ENCODE results near the gene GNAO1. TPM values are rescaled to one million over a fixed set of nuclear protein-coding genes. Genes with fewer than 3 reads are reported as not detected.

GNAO1 gene
- total RNA-seq, 1 donor from 2014 or later: 1.9 TPM

GRCh38 chr16:56207421-56207820, 16.1 kb downstream of the GNAO1 start:
- H3K79me2 ChIP-seq (ENCODE audit: low read depth): no peaks in the 10 kb centered on the region
- H3K9me3 ChIP-seq (ENCODE audit: low read depth): no peaks in the 10 kb centered on the region
- H3K9ac ChIP-seq: no peak overlapping the region
- no peak overlapping the region for H3K4me3 ChIP-seq
- no peak overlapping the region for H3K4me2 ChIP-seq
- H3K27me3 ChIP-seq: no peaks in the 10 kb centered on the region
- TF ChIP-seq EZH2 (IDR thresholded peaks at IDR 0.05) (no peak), CTCF (IDR thresholded peaks at IDR 0.05) (no peak)
- no peak overlapping the region for H2AFZ ChIP-seq (replicated peaks)
- peaks cover 14% of the 10 kb centered on the region for H3K4me1 Mint-ChIP-seq
- H3F3A ChIP-seq (ENCODE audit: low read depth): no peaks in the 10 kb centered on the region
- H3K27ac Mint-ChIP-seq: no peak overlapping the region
- no peaks in the 10 kb centered on the region for H3K9me3 Mint-ChIP-seq
- no peak for DNase-seq (ENCODE audit: low spot score)
- H3K4me1 ChIP-seq: no peaks in the 10 kb centered on the region
- H3K36me3 ChIP-seq: no peaks in the 10 kb centered on the region
- H3K27ac ChIP-seq: no peak overlapping the region
- H3K4me3 Mint-ChIP-seq: no peak overlapping the region
- no peaks in the 10 kb centered on the region for H4K20me1 ChIP-seq (ENCODE audit: low read depth)
- peaks cover 2% of the 10 kb centered on the region for H3K36me3 Mint-ChIP-seq
- peaks cover 5% of the 10 kb centered on the region for H3K27me3 Mint-ChIP-seq (ENCODE audit: insufficient read depth, low read depth)

GRCh38 chr16:56211435-56211981, 20.2 kb downstream of the GNAO1 start:
- H3K4me3 Mint-ChIP-seq: no peak overlapping the region
- Histone ChIP-seq H3K9me3 (ENCODE audit: low read depth) (no peaks in the 10 kb centered on the region), H4K20me1 (ENCODE audit: low read depth) (no peaks in the 10 kb centered on the region), H3K4me2 (no peak overlapping the region), H3K27ac (no peak overlapping the region), H3K79me2 (ENCODE audit: low read depth) (no peaks in the 10 kb centered on the region), H3K36me3 (no peaks in the 10 kb centered on the region), H3F3A (ENCODE audit: low read depth) (no peaks in the 10 kb centered on the region), H3K4me3 (no peak overlapping the region), H3K9ac (no peak overlapping the region), H2AFZ (replicated peaks) (no peak overlapping the region), H3K4me1 (no peaks in the 10 kb centered on the region), H3K27me3 (no peaks in the 10 kb centered on the region)
- H3K9me3 Mint-ChIP-seq: no peaks in the 10 kb centered on the region
- H3K36me3 Mint-ChIP-seq: peaks cover 2% of the 10 kb centered on the region
- peak overlapping the region; percentile 16 for H3K27ac Mint-ChIP-seq
- no peak for DNase-seq (ENCODE audit: low spot score)
- peaks cover 16% of the 10 kb centered on the region for H3K4me1 Mint-ChIP-seq
- no peak for TF ChIP-seq CTCF (IDR thresholded peaks at IDR 0.05)
- peaks cover 7% of the 10 kb centered on the region for H3K27me3 Mint-ChIP-seq (ENCODE audit: insufficient read depth, low read depth)

GRCh38 chr16:56212144-56212543, 20.9 kb downstream of the GNAO1 start:
- H3K36me3 Mint-ChIP-seq: peaks cover 2% of the 10 kb centered on the region
- Histone ChIP-seq H3K9ac (no peak overlapping the region), H3K36me3 (no peaks in the 10 kb centered on the region), H3K27me3 (no peaks in the 10 kb centered on the region), H3F3A (ENCODE audit: low read depth) (no peaks in the 10 kb centered on the region), H3K4me2 (no peak overlapping the region), H3K27ac (no peak overlapping the region), H3K4me1 (no peaks in the 10 kb centered on the region), H2AFZ (replicated peaks) (no peak overlapping the region), H3K4me3 (no peak overlapping the region), H4K20me1 (ENCODE audit: low read depth) (no peaks in the 10 kb centered on the region), H3K79me2 (ENCODE audit: low read depth) (no peaks in the 10 kb centered on the region), H3K9me3 (ENCODE audit: low read depth) (no peaks in the 10 kb centered on the region)
- no peak for DNase-seq (ENCODE audit: low spot score)
- no peak overlapping the region for H3K27ac Mint-ChIP-seq
- peaks cover 7% of the 10 kb centered on the region for H3K27me3 Mint-ChIP-seq (ENCODE audit: insufficient read depth, low read depth)
- H3K9me3 Mint-ChIP-seq: no peaks in the 10 kb centered on the region
- H3K4me1 Mint-ChIP-seq: peaks cover 16% of the 10 kb centered on the region
- no peak for TF ChIP-seq EZH2phosphoT487 (IDR thresholded peaks at IDR 0.05)
- TF ChIP-seq CTCF (IDR thresholded peaks at IDR 0.05): no peak
- TF ChIP-seq EZH2 (IDR thresholded peaks at IDR 0.05): no peak
- no peak overlapping the region for H3K4me3 Mint-ChIP-seq

All from neural progenitor cell (in vitro differentiated cells).